ENCODE measurements around the gene OTULINL.

OTULINL gene

GRCh38 chr5:14577079-14577725, 4.4 kb upstream of the OTULINL start:
- DNase-seq (ENCODE audit: low read depth in 2 of 2): no peak

GRCh38 chr5:14577971-14578370, 3.6 kb upstream of the OTULINL start:
- no peak for DNase-seq (ENCODE audit: low read depth in 2 of 2)

- no peak for DNase-seq (ENCODE audit: low read depth in 2 of 2)
Observed at GRCh38 chr5:14579246-14579645, 2.3 kb upstream of the OTULINL start.

- DNase-seq (ENCODE audit: low read depth in 2 of 2): no peak
Observed at GRCh38 chr5:14579731-14580397, 1.7 kb upstream of the OTULINL start.

- DNase-seq (ENCODE audit: low read depth in 2 of 2): no peak
Observed at GRCh38 chr5:14580398-14581034, 1.1 kb upstream of the OTULINL start.

- DNase-seq (ENCODE audit: low read depth in 2 of 2): peak; percentile 62 to 76
Observed at GRCh38 chr5:14581891-14582796, 552 bp downstream of the OTULINL start.

GRCh38 chr5:14582797-14583137, 1.2 kb downstream of the OTULINL start:
- DNase-seq (ENCODE audit: low read depth in 2 of 2): no peak

GRCh38 chr5:14584848-14585247, 3.3 kb downstream of the OTULINL start:
- DNase-seq (ENCODE audit: low read depth in 2 of 2): no peak

- no peak for DNase-seq (ENCODE audit: low read depth in 2 of 2)
Observed at GRCh38 chr5:14587150-14587549, 5.6 kb downstream of the OTULINL start.

GRCh38 chr5:14588145-14588544, 6.6 kb downstream of the OTULINL start:
- no peak for DNase-seq (ENCODE audit: low read depth in 2 of 2)

- DNase-seq (ENCODE audit: low read depth in 2 of 2): no peak
Observed at GRCh38 chr5:14588758-14589543, 7.4 kb downstream of the OTULINL start.

GRCh38 chr5:14590949-14591348, 9.4 kb downstream of the OTULINL start:
- no peak for DNase-seq (ENCODE audit: low read depth in 2 of 2)

GRCh38 chr5:14591548-14591947, 10.0 kb downstream of the OTULINL start:
- DNase-seq (ENCODE audit: low read depth in 2 of 2): no peak

GRCh38 chr5:14593326-14594021, 11.9 kb downstream of the OTULINL start:
- DNase-seq (ENCODE audit: low read depth in 2 of 2): no peak

- no peak for DNase-seq (ENCODE audit: low read depth in 2 of 2)
Observed at GRCh38 chr5:14594378-14595074, 12.9 kb downstream of the OTULINL start.

- no peak for DNase-seq (ENCODE audit: low read depth in 2 of 2)
Observed at GRCh38 chr5:14595189-14595588, 13.6 kb downstream of the OTULINL start.

- DNase-seq (ENCODE audit: low read depth in 2 of 2): no peak
Observed at GRCh38 chr5:14595891-14596290, 14.3 kb downstream of the OTULINL start.

GRCh38 chr5:14597080-14597479, 15.5 kb downstream of the OTULINL start:
- no peak for DNase-seq (ENCODE audit: low read depth in 2 of 2)

- no peak for DNase-seq (ENCODE audit: low read depth in 2 of 2)
Observed at GRCh38 chr5:14598225-14598624, 16.6 kb downstream of the OTULINL start.

- no peak for DNase-seq (ENCODE audit: low read depth in 2 of 2)
Observed at GRCh38 chr5:14599476-14600127, 18.0 kb downstream of the OTULINL start.

Measured in stimulated activated CD8-positive, alpha-beta memory T cell treated with anti-CD3 and anti-CD28 coated beads, Interleukin-2, amount 100 ng/mL, for 1 hour (primary cell).